IMR-90 (cell line): Measurements from ENCODE around the gene ARHGAP11A. TPM values are rescaled to one million over a fixed set of nuclear protein-coding genes. Genes with fewer than 3 reads are reported as not detected.

Experiments used
- ATAC-seq: fragments of 200-7000 bp; cut with Tn5 transposase; 2 replicates; pipeline ENCODE4 v1.9.1; 2020; ENCODE audit warnings: low read depth, mild to moderate bottlenecking, moderate library complexity
- BruUV-seq: library from RNA; stranded (reverse); fragments of 400-500 nt; replicated peaks from 2 replicates; lab custom pipeline; 2021; lab: Mats Ljungman, UMichigan
- CTCF ChIA-PET: fragments of 300-600 bp; formaldehyde crosslinking; extraction: SDS; loops from one replicate; lab custom pipeline; 2021; ENCODE audit warnings: antibody characterized with exemption; lab: Yijun Ruan, JAX
- POLR2A ChIA-PET: fragments of 300-600 bp; sonication (Branson Sonifier 250); formaldehyde crosslinking; loops from one replicate; lab custom pipeline; 2022; ENCODE audit warnings: antibody characterized with exemption; ENCODE audit not compliant: unreplicated experiment; lab: Charles Lee
- DNase-seq: peaks from one replicate; pipeline ENCODE4 v3.0.0; 2013
- H2AFZ ChIP-seq: replicated peaks from 2 replicates; pipeline ENCODE3; 2013; ENCODE audit warnings: low read length, mild to moderate bottlenecking; ENCODE audit not compliant: poor library complexity
- H2AK5ac ChIP-seq: 2 replicates; pipeline ENCODE4 v1.6.1; 2013; ENCODE audit warnings: low read depth, low read length, inconsistent platforms
- H2AK9ac ChIP-seq: replicated peaks from 2 replicates; pipeline ENCODE3; 2013; ENCODE audit warnings: mild to moderate bottlenecking, low read depth, low read length, moderate library complexity; ENCODE audit not compliant: poor library complexity
- H2BK120ac ChIP-seq: 2 replicates; pipeline ENCODE4 v1.6.1; 2013; ENCODE audit warnings: low read depth, low read length, inconsistent platforms
- H2BK15ac ChIP-seq: 3 replicates; pipeline ENCODE4 v1.6.1; 2013; ENCODE audit warnings: low read depth, low read length, inconsistent platforms
- H2BK20ac ChIP-seq: 2 replicates; pipeline ENCODE4 v1.6.1; 2013; ENCODE audit warnings: low read depth, mild to moderate bottlenecking, inconsistent platforms, low read length, moderate library complexity
- H2BK5ac ChIP-seq: 2 replicates; pipeline ENCODE4 v1.6.1; 2013; ENCODE audit warnings: mild to moderate bottlenecking, low read depth, low read length, inconsistent platforms; ENCODE audit not compliant: poor library complexity, severe bottlenecking
- H3K14ac ChIP-seq: replicated peaks from 2 replicates; pipeline ENCODE4 v1.6.1; 2013; ENCODE audit warnings: low read depth, low read length, inconsistent platforms
- H3K18ac ChIP-seq: 2 replicates; pipeline ENCODE4 v1.6.1; 2013; ENCODE audit warnings: low read depth, low read length, control low read depth
- H3K23ac ChIP-seq: 2 replicates; pipeline ENCODE4 v1.6.1; 2013; ENCODE audit warnings: low read depth, low read length, inconsistent platforms
- H3K27ac ChIP-seq: 2 replicates; pipeline ENCODE4 v1.5.1; 2013; ENCODE audit warnings: mild to moderate bottlenecking, control low read depth, low read length; ENCODE audit not compliant: insufficient read depth
- H3K27me3 ChIP-seq: 2 replicates; pipeline ENCODE4 v1.6.1; 2013; ENCODE audit warnings: low read length; ENCODE audit not compliant: control insufficient read depth, insufficient read depth
- H3K36me3 ChIP-seq: 2 replicates; pipeline ENCODE4 v1.6.1; 2013; ENCODE audit warnings: low read length, mixed read lengths; ENCODE audit not compliant: control insufficient read depth, insufficient read depth
- H3K4ac ChIP-seq: 2 replicates; pipeline ENCODE4 v1.6.1; 2013; ENCODE audit warnings: low read depth, low read length, inconsistent platforms
- H3K4me1 ChIP-seq: 2 replicates; pipeline ENCODE4 v1.6.1; 2013; ENCODE audit warnings: low read length, mixed read lengths; ENCODE audit not compliant: control insufficient read depth, insufficient read depth
- H3K4me2 ChIP-seq: 2 replicates; pipeline ENCODE4 v1.6.1; 2013; ENCODE audit warnings: low read depth, mild to moderate bottlenecking, control low read depth, low read length, moderate library complexity
- H3K4me3 ChIP-seq: 2 replicates; pipeline ENCODE4 v1.5.1; 2013; ENCODE audit warnings: low read depth, mild to moderate bottlenecking, control low read depth, low read length, moderate library complexity; ENCODE audit not compliant: insufficient read depth
- H3K56ac ChIP-seq: 2 replicates; pipeline ENCODE4 v1.6.1; 2013; ENCODE audit warnings: low read length, inconsistent platforms; ENCODE audit not compliant: insufficient read depth; ENCODE audit errors: extremely low read depth
- H3K79me1 ChIP-seq, 2 experiments: 2 replicates each; pipeline ENCODE4 v1.6.1; 2013; ENCODE audit warnings: low read length in 2 of 2, inconsistent platforms in 1 of 2, low read depth in 1 of 2
- H3K9ac ChIP-seq: 2 replicates; pipeline ENCODE4 v1.6.1; 2013; ENCODE audit warnings: low read depth, low read length, control low read depth
- H3K9me1 ChIP-seq: 2 replicates; pipeline ENCODE4 v1.6.1; 2013; ENCODE audit warnings: low read length, inconsistent platforms; ENCODE audit not compliant: insufficient read depth
- H3K9me3 ChIP-seq: 2 replicates; pipeline ENCODE4 v1.6.1; 2013; ENCODE audit warnings: low read length; ENCODE audit not compliant: control insufficient read depth, insufficient read depth
- H4K20me1 ChIP-seq: 2 replicates; pipeline ENCODE4 v1.6.1; 2013; ENCODE audit warnings: low read length, inconsistent platforms; ENCODE audit not compliant: insufficient read depth
- H4K5ac ChIP-seq: 2 replicates; pipeline ENCODE4 v1.6.1; 2013; ENCODE audit warnings: mild to moderate bottlenecking, low read depth, low read length, control low read depth
- H4K8ac ChIP-seq, 2 experiments: 2 replicates each; pipeline ENCODE4 v1.6.1; 2013; ENCODE audit warnings: low read depth in 2 of 2, low read length in 2 of 2, control low read depth in 1 of 2, inconsistent platforms in 1 of 2
- H4K91ac ChIP-seq: 2 replicates; pipeline ENCODE4 v1.6.1; 2013; ENCODE audit warnings: low read depth, low read length, inconsistent platforms; ENCODE audit not compliant: insufficient read depth
- BHLHE40 ChIP-seq: fragments of 150-350 bp; IDR thresholded peaks from 2 replicates; pipeline ENCODE4 v1.6.1; 2016; ENCODE audit warnings: mild to moderate bottlenecking, low read depth, low read length
- CEBPB ChIP-seq: IDR thresholded peaks from 2 replicates; pipeline ENCODE4 v1.6.1; 2012; ENCODE audit warnings: low read depth, low read length, improper control_type of control experiment
- CHD1 ChIP-seq: IDR thresholded peaks from 2 replicates; pipeline ENCODE4 v1.6.1; 2012; ENCODE audit warnings: low read depth, low read length, improper control_type of control experiment
- MAFK ChIP-seq: IDR thresholded peaks from 2 replicates; pipeline ENCODE4 v1.6.1; 2012; ENCODE audit warnings: low read depth, low read length, improper control_type of control experiment
- RCOR1 ChIP-seq: IDR thresholded peaks from 2 replicates; pipeline ENCODE4 v1.6.1; 2012; ENCODE audit warnings: mild to moderate bottlenecking, low read length, improper control_type of control experiment; ENCODE audit not compliant: insufficient replicate concordance
- RFX5 ChIP-seq: IDR thresholded peaks from 2 replicates; pipeline ENCODE4 v1.8.0; 2012; ENCODE audit warnings: low read depth, mild to moderate bottlenecking, low read length, moderate library complexity
- WGBS, 2 experiments: methylation state at CpG; one replicate each; pipeline versions ENCODE4 v1.1.5 to v1.1.7; 2013; ENCODE audit warnings: missing lambda C conversion rate in 2 of 2; ENCODE audit not compliant: insufficient read length in 1 of 2; ENCODE audit errors: extremely low coverage in 2 of 2; 5-methylcytosine and 5-hydroxymethylcytosine counted together
- dilution Hi-C: fragments of 300-500 bp; cut with HindIII; formaldehyde crosslinking; loops from one replicate; pipeline ENCODE4 v1.14.3; 2018; ENCODE audit warnings: low sequenced_read_pairs; ENCODE audit not compliant: unreplicated experiment
- in situ Hi-C: fragments of 300-500 bp; cut with MboI; formaldehyde crosslinking; loops from 3 replicates; pipeline ENCODE4 v1.14.3; 2019; ENCODE audit warnings: low sequenced_read_pairs, inconsistent platforms, mixed read lengths
- intact Hi-C: fragments of 100-400 bp; cut with micrococcal nuclease; formaldehyde crosslinking; loops from 2 replicates; pipeline ENCODE4 v1.10.0; 2022
- polyA plus RNA-seq, 3 experiments: library from polyadenylated mRNA; depleted of rRNA; stranded (reverse); fragments of >200 nt; gene quantifications; 2 replicates each; pipeline ENCODE4 v1.2.3, GENCODE V29; 2012; ENCODE audit warnings: low replicate concordance in 1 of 3
- total RNA-seq: library from RNA; depleted of rRNA; stranded (reverse); fragments of >200 nt; gene quantifications from 2 replicates; pipeline ENCODE4 v1.2.3, GENCODE V29; 2012

ARHGAP11A gene
- total and polyA plus RNA-seq, 2 of the 4 experiments (the other 2 are of a cell fraction): 9.9 to 29.0 TPM

GRCh38 chr15:32641517-32642059, 26.3 kb downstream of the ARHGAP11A start, which contains the start of gene SCG5:
SCG5 (plus strand) TSS chr15:32641710; CDS start chr15:32643593, 1,883 bp downstream.
- no peak within 1 kb of the TSS for H4K91ac ChIP-seq
- H4K20me1 ChIP-seq: no peaks in the 10 kb centered on the region
- BruUV-seq: no TSS peak
- peaks cover 6 to 12% of the 10 kb centered on the region in 2 experiments; a peak in 3 of 4 replicates for H3K79me1 ChIP-seq
- H3K9me3 ChIP-seq: no peaks in the 10 kb centered on the region
- TF ChIP-seq RCOR1 (no peak), RFX5 (no peak), MAFK (no peak), BHLHE40 (no peak), CEBPB (no peak), CHD1 (no peak)
- ATAC-seq (peak; percentile 58), DNase-seq (peak; percentile 49)
- H3K27me3 ChIP-seq: no peaks in the 10 kb centered on the region
- no peak within 1 kb of the TSS for H2BK20ac ChIP-seq
- in situ Hi-C loops: no loop called here
- peak within 1 kb of the TSS; percentile 75 for H2AFZ ChIP-seq
- H3K23ac ChIP-seq: 0 out of 2 replicates have a peak within 1 kb of the TSS, but pooled peaks have one; percentile 44
- H2AK5ac ChIP-seq: no peak within 1 kb of the TSS
- no peak within 1 kb of the TSS for H2BK15ac ChIP-seq
- peak within 1 kb of the TSS; percentile 9; the same call in 1 of the 2 replicates for H3K9ac ChIP-seq
- H3K14ac ChIP-seq: peak within 1 kb of the TSS; percentile 38; the same call in 1 of the 2 replicates
- H3K18ac ChIP-seq: peak within 1 kb of the TSS; percentile 55
- dilution Hi-C loops: no loop called here
- peak within 1 kb of the TSS; percentile 29 to 85; a peak in 2 of 4 replicates for H4K8ac ChIP-seq
- H3K9me1 ChIP-seq: peaks cover 12% of the 10 kb centered on the region; the same call in 1 of the 2 replicates
- H3K56ac ChIP-seq: no peak within 1 kb of the TSS
- H3K36me3 ChIP-seq: no peaks in the 10 kb centered on the region; the same call in 1 of the 2 replicates
- peak within 1 kb of the TSS; percentile 78 for H4K5ac ChIP-seq
- peak within 1 kb of the TSS; percentile 85 for H3K4me2 ChIP-seq
- H2BK5ac ChIP-seq: no peak within 1 kb of the TSS
- H3K4ac ChIP-seq: peak within 1 kb of the TSS; percentile 42; the same call in 1 of the 2 replicates
- peaks cover 12% of the 10 kb centered on the region for H3K4me1 ChIP-seq
- intact Hi-C loops: no loop called here
- ChIA-PET CTCF (interaction anchor here (2.2 kb wide), 1 partner anchor 10 kb away, joined by 6 read pairs; no protein-coding TSS in a partner anchor), POLR2A (no interaction called here)
- H3K27ac ChIP-seq: no peak within 1 kb of the TSS
- peak within 1 kb of the TSS; percentile 11 for H2AK9ac ChIP-seq
- peak within 1 kb of the TSS; percentile 44; the same call in 1 of the 2 replicates for H2BK120ac ChIP-seq
- H3K4me3 ChIP-seq: peak within 1 kb of the TSS; percentile 44; the same call in 1 of the 2 replicates
- WGBS, 2 experiments: 22% methylated on average over 7 of the region's 22 CpGs; no CpG with 5 or more reads in 1 of the 2 experiments
